ENCODE data around the gene TNFSF13B.

DNA sequence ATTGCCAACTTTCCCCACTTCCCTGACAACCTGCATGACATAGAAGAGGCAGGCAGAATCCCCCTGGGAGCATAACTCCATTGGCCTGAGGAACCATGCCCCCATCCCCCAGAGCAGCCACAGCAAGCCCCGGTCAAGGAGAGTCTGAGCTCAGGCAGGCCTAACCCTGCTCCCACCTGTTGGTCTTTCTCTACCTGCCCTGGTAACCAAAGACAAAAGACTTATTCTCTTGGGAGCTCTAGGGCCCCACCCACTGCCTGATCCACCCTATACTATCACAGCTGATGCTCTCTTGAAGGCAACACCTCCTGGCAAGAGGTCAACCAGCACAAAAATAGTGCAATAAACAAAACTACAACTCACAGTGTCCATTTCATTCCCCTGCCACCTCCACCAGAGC lies 59.3 kb downstream of the TNFSF13B start:
- no peak for TF ChIP-seq POLR2A (IDR thresholded peaks at IDR 0.05)
- TF ChIP-seq, protein P1, sequence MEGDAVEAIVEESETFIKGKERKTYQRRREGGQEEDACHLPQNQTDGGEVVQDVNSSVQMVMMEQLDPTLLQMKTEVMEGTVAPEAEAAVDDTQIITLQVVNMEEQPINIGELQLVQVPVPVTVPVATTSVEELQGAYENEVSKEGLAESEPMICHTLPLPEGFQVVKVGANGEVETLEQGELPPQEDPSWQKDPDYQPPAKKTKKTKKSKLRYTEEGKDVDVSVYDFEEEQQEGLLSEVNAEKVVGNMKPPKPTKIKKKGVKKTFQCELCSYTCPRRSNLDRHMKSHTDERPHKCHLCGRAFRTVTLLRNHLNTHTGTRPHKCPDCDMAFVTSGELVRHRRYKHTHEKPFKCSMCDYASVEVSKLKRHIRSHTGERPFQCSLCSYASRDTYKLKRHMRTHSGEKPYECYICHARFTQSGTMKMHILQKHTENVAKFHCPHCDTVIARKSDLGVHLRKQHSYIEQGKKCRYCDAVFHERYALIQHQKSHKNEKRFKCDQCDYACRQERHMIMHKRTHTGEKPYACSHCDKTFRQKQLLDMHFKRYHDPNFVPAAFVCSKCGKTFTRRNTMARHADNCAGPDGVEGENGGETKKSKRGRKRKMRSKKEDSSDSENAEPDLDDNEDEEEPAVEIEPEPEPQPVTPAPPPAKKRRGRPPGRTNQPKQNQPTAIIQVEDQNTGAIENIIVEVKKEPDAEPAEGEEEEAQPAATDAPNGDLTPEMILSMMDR (IDR thresholded peaks at IDR 0.05): no peak
